ENCODE measurements around the gene ULBP1.
A peak's percentile ranks its signal among the peaks of the same experiment; 100 is the strongest.
"Not testable (repeated sequence)": the region's sequence is repeated elsewhere in the genome, so short reads cannot be mapped to it uniquely, and the experiment has no call there.

ULBP1 gene

DNA sequence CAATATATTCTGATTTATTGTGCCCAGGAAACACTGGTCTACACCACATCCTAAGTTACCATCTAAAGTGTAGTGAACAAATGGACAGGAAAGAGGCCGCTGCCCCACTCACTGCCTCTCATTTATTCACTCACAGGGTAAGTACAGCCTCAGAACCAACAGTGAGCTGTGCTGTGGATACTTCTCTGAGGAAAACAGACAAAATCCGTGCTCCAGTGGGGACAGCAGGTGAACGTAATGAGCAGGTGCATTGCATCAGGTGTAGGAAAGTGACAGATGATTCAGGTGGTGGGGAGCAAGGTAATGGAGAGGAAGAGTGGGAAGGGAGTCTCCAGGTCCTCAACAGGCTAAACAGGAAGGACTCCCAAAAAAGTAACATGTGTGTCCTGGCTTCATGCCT is 30.3 kb upstream of the ULBP1 start:
- DNase-seq, result no peak

DNA sequence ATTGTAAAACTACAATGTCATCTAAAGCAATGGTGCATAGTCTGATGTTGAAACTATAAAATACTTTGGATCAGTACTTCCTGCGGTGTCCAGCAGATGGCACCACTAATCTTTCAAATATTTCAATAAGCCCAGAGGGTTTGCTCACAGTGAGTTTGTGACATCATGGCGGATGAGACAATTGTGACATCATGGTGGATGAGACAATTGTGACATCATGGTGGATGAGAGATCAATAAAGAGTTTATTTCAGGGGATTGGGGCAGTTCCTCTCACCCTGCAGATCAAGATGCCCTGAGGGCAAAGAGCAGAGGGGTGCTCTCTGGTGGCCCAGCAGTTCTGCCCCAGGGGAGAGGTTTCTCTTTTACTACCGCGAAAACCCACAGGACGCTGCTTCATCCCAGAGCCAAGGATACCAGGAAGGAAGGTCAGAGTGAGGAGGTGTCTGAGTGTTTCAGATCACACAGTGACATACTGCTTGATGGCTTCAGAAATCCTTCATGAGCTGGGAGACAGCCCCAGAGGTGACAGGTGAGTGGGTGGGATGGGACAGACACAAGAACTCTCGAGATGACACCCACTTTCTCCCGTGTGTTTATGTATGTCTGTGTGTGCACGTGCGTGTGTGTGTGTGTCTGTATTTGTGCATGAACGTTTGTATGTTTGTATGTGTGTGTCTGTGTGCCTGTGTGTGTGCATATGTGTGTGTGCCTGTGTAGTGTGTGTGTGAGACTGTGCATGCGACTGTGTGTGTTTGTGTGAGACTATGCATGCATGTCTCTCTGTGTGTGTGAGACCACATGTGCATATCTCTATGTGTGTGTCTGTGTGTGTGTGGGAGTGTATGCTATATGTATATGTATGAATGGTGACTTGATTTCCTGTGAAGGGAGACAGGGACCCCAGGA is 29.2 kb upstream of the ULBP1 start:
- DNase-seq, result peak; percentile 37

DNA sequence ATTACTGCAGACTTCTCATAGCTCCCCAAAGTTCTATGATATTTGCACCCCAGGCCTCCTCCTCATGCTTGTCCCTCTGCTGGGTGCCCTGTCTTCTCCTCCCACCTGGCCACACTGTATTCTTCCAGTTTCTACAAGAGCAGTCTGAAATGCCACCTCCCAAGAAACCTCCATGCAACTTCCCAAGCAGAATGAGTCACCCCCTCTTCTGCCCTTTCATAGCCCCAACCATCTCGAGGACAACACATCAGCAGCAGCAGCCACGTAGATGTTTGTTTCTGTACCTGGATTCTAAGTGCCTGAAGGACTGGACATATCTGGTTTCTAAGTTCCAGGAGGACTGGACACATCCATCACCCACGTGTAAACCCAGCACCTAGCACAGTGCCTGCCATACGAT is 28.5 kb upstream of the ULBP1 start:
- DNase-seq, result no peak

DNA sequence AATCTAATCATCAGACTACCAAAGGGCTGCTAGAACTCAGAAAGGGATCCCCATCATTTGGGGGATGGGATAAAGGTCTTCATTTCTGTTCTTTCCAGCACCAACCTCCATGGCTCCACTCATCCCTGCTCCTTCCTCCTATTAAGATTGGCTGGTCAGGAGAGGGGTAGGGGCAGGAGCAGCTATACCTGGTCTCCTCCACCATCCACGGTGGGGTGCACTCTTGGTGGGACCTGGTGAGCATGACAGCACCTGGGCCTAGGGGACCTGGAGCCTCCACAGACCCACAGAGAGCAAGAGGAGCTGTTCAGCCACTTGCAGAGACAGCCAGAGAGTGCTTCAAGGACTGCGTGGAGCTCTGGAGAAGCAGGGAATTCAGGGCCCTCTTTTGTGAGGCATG is 28.1 kb upstream of the ULBP1 start:
- no peak for DNase-seq

DNA sequence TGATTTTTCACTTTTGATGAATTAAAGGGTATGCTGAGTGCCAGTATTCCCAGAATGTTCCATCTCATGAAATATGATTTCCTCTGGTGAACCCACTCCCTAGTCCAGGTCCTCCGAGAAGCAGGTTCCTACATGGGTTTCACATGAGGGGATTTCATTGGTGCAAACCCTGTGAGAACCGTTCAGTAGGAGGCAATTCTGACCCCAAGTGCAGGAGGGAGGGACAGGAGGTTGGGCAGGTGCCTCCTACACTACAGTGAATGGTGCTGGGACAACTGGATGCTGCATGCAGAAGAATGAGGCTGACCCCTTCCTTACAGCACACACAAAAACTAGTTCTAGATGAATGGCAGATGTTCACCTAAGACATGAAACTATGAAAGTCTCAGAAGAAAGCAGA is 27.0 kb upstream of the ULBP1 start:
- DNase-seq, result no peak

DNA sequence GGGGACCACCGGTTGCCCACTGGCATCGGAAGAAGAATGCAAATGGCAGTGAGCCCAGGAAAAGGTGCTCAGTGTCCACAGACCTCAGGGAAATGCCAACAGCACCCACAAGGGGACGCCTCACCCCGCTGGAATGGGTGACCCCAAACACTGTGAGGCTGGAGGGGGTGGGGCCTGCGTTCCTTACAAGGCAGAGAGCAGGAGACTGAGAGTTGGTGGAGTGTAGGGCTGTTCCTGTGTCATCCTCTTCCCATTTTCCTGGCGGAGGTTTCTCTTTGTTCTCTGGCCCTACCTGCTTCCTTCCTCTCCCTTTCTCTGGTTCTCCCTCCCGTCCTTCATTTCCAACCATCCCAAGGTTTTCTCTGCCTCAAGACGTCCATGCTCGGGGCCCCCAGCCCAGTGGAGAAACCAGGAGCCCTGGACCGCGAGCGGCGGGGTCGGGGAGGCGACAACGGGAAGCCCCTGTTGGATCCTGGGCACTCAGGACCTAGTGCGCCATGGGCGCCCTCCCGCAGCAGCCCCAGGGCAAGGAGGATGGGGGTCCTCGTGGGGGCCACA is 25.7 kb upstream of the ULBP1 start:
- DNase-seq, result not testable (repeated sequence)

DNA sequence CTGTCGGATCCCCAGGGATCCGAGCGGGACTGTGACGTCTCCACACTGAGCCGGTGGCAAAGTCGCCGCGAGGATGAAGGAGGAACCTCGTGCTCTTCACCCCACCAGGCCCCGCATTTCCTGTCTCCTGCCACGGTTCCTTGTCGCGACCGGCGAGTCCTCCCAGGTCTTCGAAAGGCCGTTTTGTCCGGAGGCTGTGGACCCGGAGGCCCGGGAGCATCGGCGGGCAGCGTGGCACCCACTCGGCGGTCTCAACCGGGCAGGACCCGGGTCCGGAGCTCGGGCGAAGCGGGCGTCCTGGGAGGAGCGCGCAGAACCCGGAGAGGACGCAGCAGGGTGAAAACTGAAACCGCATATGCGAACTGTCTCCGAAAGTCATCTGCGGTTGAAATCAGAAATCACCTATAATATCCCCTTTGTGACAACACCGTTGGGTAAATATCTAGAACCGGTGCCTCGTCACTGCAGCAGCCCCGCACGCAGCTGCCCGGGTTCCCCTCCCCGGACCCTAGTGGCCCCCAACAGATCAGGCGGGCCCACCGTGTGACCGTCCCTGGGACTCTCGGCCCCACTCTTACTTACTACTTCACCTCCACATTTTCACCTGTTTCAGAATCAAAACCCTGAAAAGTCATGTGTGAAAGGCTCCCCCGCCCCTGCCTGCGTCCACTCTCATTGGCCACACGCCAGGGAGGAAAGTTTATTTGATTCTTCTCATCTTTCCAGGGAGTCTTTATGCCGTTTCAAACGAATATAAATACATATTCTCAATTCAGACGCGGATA is 25.0 kb upstream of the ULBP1 start:
- no peak for DNase-seq

DNA sequence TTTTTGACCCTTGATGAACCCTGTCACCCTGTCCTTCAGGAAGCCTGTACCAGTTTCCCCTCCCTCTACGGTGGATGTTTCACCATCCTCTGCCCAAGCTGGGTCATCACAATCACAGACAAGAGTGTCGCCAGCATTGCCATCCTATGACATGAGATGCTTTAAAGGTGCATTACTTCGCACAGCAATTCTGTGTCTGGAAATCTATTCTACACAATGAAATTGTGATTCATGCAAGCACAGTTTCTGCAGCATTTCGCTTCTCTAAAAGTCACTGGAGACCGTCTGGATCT is 24.4 kb upstream of the ULBP1 start:
- DNase-seq, result no peak

DNA sequence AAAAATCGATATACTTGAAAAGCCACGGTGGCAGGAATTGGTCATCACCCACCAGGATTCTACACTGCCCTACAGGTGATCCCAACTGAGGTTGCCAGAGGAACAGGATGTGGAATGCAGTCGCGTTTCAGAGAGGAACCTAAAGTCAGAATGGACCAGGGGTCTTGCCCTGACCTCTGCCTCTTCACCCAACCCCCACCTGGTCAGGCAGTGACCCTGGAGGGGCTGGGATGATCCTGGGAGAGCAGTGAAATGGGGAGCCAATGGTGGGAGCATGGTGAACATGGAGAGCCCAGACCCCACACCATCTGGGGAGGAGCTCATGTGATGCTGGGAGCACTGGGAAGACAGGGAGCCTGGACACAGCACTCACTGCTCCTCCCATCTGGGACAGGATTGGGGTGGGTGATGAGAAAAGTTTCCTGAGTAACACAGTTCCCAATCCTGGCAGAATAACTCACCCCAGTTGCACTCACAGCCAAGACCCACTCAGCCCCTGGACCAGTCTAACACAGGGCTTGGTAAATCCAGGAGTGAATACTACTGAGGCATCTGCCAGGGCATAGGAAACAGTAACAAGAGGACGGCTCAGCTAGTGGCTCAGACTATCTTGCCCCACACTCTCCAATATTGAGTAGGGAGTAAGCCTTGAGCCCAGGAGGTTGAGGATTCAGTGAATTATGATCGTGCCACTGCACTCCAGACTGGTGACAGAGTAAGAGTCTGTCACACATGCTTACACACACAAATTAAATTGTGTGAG is 23.7 kb upstream of the ULBP1 start:
- DNase-seq, result no peak

DNA sequence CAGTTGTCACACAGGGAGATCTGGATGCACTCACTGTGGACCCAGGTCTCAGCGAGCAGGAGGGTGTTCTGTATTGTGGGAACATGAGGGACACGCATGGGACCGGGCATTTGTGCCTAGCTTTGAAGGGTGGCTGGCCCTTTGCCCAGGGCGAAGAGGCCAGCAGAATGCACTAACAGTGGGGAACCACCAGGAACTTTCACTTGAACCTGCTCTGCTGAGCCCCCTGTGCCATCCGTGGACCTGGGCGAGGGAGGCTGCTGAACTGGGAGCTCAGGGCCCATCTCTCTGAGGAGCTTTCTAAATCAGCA is 23.1 kb upstream of the ULBP1 start:
- no peak for DNase-seq

DNA sequence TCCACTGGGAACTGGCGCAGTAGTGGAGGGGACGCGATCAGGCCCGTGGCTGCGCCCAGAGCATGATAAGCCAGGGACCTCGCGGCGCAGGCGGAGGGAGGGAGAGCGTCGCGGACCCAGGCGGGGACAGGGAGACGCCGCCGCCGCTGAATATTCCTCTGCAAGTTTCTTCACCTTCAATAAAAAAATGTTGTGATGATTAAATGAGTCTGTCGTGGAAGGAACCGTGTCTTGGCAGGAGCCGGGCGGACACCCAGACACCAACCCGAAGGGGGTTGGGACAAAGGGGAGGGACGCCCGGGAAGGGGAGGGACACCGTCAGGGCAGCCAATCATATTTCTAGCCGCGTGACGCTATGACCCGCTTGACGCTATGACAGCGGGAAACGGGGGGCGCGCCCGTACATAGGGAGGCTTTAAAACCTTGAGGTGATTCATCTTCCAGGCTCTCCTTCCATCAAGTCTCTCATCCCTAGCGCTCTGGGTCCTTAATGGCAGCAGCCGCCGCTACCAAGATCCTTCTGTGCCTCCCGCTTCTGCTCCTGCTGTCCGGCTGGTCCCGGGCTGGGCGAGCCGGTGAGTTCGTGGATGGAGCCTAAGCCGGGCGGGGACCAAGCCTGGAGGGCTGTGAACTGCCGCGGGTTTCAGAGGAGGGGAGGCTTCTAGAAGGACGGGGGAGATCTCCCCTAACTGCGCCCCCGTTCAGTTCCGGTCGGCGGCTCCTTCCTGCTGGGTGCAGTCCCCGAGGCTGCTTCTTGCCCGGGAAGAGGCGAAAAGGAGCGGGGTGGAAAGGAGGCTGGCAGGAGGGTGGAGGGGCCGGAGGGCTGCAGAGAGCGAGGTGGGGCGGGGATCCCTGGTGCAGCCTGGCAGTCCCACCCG is 21.9 kb upstream of the ULBP1 start, which contains the start of gene ULBP2:
Gene ULBP2, plus strand, starts transcription at position 432 of the 878 bp plus-strand sequence. Its CDS starts 59 bp downstream, at position 491.
- peak; percentile 79 for DNase-seq

DNA sequence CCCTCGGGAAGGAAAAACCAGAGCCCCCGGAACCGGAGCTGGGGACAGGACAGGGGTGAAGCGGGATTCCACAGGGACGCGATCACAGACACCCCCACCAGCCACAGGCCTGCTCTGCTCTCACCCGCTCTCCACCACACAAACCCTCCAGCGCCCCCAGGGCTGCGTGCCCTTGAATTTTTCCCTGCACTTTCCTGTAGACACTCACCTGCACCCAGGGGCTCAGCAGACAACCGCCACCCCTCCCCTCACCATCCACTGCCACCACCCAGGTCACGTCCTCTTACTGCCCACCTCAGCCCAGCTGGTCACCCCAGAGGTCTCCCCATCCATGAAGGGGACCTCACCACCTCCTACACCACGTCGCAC is 21.3 kb upstream of the ULBP1 start:
- DNase-seq, result no peak

DNA sequence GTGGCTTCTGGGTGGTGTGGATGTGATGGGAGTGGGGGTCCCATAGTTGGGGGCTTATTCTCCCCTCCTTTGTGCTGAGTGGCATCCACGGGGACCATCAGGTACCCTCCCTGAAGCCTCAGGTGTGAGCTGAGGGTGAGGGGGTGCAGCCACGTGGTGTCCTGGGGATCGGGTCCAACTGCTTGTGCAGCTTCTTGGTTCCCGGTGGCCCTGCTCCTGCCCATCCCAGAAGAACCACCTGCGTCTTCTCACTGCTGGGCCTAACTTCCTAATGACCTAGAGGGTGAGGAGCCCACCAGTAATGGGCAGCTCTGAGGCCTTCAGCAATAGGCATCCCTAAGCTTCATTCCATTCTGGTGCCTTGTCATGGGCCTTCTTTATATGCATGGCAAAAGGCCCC is 20.4 kb upstream of the ULBP1 start:
- not testable (repeated sequence) for DNase-seq

DNA sequence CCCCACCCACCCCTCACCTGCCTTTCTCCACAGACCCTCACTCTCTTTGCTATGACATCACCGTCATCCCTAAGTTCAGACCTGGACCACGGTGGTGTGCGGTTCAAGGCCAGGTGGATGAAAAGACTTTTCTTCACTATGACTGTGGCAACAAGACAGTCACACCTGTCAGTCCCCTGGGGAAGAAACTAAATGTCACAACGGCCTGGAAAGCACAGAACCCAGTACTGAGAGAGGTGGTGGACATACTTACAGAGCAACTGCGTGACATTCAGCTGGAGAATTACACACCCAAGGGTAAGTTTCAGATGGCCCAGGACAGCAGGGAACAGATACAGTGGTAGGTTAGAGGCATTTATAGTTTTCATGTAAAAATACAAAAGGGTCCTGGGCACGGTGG is 18.5 kb upstream of the ULBP1 start:
- DNase-seq, result not testable (repeated sequence)

DNA sequence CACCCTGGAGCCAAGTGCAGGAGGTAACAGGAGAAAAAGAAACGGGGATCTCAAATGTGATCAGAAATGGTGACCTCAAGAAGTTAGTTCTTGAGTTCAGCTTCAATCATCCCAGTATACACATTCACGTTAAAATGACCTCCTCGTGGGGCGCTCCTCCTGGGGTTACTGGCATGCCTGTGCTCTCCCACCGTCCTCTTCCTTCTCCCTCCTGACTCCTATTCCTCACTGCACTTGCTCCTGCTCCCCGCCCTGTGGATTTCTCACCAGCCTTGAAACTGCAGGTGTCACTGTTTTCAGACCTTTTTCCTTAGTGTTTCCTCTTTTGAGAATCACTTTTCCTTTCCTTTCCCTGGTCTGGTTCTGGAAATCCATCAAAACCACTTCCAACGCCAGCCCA is 17.1 kb upstream of the ULBP1 start:
- not testable (repeated sequence) for DNase-seq

DNA sequence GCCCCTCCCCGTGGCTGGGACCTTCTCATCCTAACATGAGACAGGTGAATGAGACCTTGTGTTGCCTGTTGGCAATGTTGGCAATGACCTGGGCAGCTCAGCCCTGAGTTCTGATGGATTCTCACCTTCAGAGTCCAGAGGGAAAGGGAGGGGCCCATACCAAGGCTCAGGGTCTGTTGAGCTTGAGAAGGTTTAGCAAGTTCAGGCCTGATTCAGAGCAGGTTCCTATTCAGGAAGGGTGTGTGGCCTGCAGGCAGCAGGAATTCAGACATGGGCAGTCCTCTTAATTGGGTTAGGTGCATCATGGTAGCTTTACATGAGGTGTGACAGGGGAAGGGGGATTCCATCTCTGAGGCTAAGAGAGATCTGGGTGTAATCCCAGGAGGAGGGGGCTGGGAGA is 16.2 kb upstream of the ULBP1 start:
- DNase-seq, result not testable (repeated sequence)

DNA sequence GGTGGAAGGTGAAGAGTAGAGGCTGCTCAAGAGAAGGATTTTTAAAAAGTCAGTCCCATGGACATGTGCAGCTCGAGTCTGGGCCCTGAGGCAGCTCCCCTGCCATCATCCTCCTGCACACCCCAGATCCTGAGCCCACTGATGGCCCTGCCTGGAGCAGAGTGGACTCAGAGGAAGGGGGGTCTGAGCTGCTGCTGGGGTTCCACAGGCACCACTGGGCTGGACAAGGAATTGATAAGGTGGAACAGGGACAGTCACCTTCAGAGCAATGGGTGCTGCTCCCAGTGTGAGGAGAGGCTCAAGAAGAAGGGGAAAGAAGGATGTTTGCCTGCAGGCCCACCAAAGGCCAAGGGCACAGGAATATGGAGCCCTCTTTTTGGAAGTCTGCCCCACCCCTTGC is 15.7 kb upstream of the ULBP1 start:
- DNase-seq, result no peak

DNA sequence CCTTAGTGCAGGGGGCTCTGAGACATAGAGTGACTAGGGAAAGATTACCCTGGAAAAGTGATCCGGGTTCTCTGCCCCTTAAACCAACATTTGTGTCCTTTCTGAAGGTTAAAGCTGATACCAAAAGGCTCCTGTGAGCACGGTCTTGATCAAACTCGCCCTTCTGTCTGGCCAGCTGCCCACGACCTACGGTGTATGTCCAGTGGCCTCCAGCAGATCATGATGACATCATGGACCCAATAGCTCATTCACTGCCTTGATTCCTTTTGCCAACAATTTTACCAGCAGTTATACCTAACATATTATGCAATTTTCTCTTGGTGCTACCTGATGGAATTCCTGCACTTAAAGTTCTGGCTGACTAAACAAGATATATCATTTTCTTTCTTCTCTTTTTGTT is 15.1 kb upstream of the ULBP1 start:
- no peak for DNase-seq

DNA sequence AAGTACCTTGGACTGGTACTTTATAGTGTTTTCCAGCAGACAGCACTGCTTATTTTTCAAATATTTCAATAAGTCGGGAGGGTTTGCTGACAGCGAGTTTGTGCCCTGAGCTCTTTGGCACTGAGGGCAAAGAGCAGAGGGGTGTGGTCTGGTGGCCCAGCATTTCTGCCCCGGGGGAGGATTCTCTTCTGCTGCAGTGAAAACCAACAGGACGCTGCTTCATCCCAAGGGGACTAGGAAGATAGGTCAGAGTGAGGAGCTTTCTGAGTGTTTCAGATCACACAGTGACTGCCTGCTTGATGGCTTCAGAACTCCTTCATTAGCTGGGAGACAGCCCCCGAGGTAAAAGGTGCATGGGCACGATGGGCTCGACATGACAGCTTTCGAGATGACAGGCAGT is 13.3 kb upstream of the ULBP1 start:
- DNase-seq, result no peak

DNA sequence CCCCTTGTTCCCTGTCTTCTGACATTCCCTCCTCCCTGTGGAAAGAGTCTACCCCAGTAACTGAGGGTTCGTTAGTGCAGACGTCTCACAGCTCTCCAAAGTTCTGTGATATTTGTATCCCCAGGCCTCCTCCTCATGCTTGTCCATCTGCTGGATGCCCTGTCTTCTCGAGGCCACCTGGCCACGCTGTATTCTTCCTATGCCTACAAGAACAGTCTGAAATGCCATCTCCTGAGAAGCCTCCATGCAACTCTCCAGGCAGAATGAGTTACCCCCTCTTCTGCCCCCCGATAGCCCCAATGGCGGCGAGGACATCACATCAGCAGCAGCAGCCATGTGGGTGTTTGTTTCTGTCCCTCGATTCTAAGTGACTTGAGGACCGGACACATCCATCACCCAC is 12.6 kb upstream of the ULBP1 start:
- no peak for DNase-seq

DNA sequence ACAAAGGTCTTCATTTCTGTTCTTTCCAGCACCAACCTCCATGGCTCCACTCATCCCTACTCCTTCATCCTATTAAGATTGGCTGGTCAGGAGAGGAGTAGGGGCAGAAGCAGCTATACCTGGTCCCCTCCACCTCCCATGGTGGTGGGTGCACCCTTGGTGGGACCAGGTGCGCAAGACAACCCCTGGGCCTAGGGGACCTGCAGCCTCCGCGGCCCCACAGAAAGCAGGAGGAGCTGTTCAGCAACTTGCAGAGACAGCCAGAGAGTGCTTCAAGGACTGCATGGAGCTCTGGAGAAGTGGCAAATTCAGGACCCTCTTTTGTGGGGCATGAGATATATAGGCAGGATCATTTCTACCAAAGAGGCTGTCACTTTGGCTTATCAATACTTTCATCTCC is 12.1 kb upstream of the ULBP1 start:
- no peak for DNase-seq

DNA sequence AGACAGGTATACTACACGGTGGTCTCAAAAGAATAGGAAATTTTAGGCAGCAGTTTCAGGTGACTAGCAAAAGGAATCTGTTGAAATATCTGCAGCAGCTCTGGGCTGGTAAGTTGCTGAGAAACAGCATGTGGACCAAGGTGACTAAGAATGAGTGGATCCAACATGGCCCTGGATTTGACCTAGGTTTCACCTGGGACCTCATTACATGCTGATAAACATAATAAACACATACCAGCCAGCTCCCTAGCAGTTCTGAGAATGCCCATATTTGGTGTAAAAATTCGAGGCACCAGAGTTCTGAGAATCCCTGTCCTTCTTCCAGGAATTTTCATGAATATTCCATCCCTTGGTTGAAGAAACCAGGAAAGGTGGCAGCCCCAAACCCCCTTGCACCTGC is 10.4 kb upstream of the ULBP1 start:
- DNase-seq, result not testable (repeated sequence)

All from activated effector memory CD4-positive, alpha-beta T cell treated with Interleukin-2 at 50 U/mL for 16 hours (primary cell).